Motor neuron (in vitro differentiated cells): ENCODE results near the gene DOCK4. TPM values are rescaled to one million over a fixed set of nuclear protein-coding genes. Genes with fewer than 3 reads are reported as not detected.
"Not testable (repeated sequence)": the region's sequence is repeated elsewhere in the genome, so short reads cannot be mapped to it uniquely, and the experiment has no call there.

ENCODE experiments used
- ATAC-seq, 8 experiments: fragments of 200-7000 bp; cut with Tn5 transposase; replicated peaks in 6 of 8; 2 replicates each; pipeline ENCODE4 v1.8.0; 2021; ENCODE audit warnings: mild to moderate bottlenecking in 8 of 8, moderate library complexity in 8 of 8
- H3K27ac ChIP-seq, 2 donors: fragments of 250-450 bp; sonication (Bioruptor Pico); 2 replicates each; pipeline ENCODE4 v1.9.0; 2021; ENCODE audit warnings: antibody characterized with exemption in 2 of 2, mild to moderate bottlenecking in 2 of 2, moderate library complexity in 1 of 2
- H3K4me1 ChIP-seq, 2 donors: fragments of 250-450 bp; sonication (Bioruptor Pico); replicated peaks in 1 of 2; 2 replicates each; pipeline ENCODE4 v1.6.1; 2021; ENCODE audit warnings: antibody characterized with exemption in 2 of 2, mild to moderate bottlenecking in 2 of 2, moderate library complexity in 1 of 2
- H3K4me3 ChIP-seq, 5 donors: fragments of 250-450 bp; sonication (Bioruptor Pico); 2 replicates each; pipeline ENCODE4 v1.9.0; 2021; ENCODE audit warnings: antibody characterized with exemption in 5 of 5, mild to moderate bottlenecking in 5 of 5, moderate library complexity in 4 of 5
- WGBS, 10 experiments: fragments of 450-650 bp; shearing (Covaris generic); methylation state at CpG; one replicate each; pipeline ENCODE4 v1.0.0; 2022; 5-methylcytosine and 5-hydroxymethylcytosine counted together
- in situ Hi-C, 9 experiments: fragments of 400-800 bp; cut with MboI; loops; one replicate each; pipeline ENCODE4 v1.15.0; 2021; ENCODE audit warnings: low sequenced_read_pairs in 9 of 9, low pct_unique_long_range_greater_than_20kb in 2 of 9; ENCODE audit not compliant: unreplicated experiment in 9 of 9
- total RNA-seq, 8 experiments: library from RNA; unstranded; fragments of 300-600 nt; gene quantifications; 2 replicates each; pipeline versions ENCODE4 v1.2.3 to v1.2.4, GENCODE V29; 2022

Gene DOCK4, protein sequence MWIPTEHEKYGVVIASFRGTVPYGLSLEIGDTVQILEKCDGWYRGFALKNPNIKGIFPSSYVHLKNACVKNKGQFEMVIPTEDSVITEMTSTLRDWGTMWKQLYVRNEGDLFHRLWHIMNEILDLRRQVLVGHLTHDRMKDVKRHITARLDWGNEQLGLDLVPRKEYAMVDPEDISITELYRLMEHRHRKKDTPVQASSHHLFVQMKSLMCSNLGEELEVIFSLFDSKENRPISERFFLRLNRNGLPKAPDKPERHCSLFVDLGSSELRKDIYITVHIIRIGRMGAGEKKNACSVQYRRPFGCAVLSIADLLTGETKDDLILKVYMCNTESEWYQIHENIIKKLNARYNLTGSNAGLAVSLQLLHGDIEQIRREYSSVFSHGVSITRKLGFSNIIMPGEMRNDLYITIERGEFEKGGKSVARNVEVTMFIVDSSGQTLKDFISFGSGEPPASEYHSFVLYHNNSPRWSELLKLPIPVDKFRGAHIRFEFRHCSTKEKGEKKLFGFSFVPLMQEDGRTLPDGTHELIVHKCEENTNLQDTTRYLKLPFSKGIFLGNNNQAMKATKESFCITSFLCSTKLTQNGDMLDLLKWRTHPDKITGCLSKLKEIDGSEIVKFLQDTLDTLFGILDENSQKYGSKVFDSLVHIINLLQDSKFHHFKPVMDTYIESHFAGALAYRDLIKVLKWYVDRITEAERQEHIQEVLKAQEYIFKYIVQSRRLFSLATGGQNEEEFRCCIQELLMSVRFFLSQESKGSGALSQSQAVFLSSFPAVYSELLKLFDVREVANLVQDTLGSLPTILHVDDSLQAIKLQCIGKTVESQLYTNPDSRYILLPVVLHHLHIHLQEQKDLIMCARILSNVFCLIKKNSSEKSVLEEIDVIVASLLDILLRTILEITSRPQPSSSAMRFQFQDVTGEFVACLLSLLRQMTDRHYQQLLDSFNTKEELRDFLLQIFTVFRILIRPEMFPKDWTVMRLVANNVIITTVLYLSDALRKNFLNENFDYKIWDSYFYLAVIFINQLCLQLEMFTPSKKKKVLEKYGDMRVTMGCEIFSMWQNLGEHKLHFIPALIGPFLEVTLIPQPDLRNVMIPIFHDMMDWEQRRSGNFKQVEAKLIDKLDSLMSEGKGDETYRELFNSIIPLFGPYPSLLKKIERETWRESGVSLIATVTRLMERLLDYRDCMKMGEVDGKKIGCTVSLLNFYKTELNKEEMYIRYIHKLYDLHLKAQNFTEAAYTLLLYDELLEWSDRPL (N-terminal part only)
- 10 to 100 TPM in 7 of 8 experiments, 1 to 10 TPM in 1; 8.1 to 27.3 (median 20.6) TPM for total RNA-seq

DNA sequence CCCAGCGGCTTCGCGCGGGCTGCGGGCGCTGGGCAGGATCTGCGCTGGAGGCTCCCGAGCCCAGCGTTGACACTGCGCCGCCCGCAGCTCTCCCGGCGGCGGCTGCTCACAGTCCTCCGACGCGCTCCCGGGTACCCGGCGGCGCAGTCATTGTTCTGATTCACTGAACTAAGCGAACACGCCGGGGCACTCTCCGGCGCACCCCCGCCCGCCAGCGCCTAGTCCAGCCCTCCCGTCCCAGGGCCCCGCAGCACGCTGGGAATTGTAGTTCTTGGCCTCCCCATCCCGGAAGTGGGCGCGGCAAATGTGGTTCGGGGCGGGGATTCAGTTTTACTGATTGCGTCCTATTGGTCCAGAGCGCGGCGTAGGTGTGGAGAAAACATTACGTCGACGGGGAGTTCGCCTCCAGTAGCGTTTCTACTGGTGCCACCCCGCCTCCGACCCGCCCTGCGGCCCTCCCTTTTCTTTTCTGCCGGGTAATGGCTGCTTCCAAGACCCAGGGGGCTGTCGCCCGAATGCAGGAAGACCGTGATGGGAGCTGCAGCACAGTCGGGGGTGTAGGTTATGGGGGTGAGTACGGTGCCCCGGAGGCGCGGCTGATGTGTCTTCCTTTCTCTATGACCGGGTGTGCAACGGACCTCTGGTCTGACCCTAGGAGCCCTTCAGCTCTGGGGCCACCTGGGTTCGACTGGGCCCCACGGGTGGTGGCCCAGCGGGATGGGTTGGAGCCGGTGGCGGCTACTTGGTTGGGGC lies at the start of gene DOCK4, which contains the start of gene ZNF277:
Gene DOCK4, minus strand, starts transcription at position 162 of the 753 bp plus-strand sequence. CDS start 261 bp downstream, outside the sequence.
Gene ZNF277, plus strand, starts transcription at position 458 of the 753 bp plus-strand sequence. Its CDS starts 22 bp downstream, at position 480.
- peaks cover 0 to 5% of the 10 kb centered on the region in 2 donors for H3K4me1 ChIP-seq
- H3K4me3 ChIP-seq, result peak within 1 kb of the TSS; percentile 64 to 98 (median 82)
- in situ Hi-C loops, result loop anchor here in 3 of 9 experiments (25.0 kb wide), 2 partner anchors 181 to 206 kb away; no protein-coding TSS in a partner anchor
- WGBS, 10 experiments, result 0% methylated on average over 6 to 41 of the region's 67 CpGs; no CpG with 5 or more reads in 7 of the 10 experiments
- H3K27ac ChIP-seq, result peak within 1 kb of the TSS; percentile 50 to 70
- peak; percentile 81 to 91 (median 88) for ATAC-seq

DNA sequence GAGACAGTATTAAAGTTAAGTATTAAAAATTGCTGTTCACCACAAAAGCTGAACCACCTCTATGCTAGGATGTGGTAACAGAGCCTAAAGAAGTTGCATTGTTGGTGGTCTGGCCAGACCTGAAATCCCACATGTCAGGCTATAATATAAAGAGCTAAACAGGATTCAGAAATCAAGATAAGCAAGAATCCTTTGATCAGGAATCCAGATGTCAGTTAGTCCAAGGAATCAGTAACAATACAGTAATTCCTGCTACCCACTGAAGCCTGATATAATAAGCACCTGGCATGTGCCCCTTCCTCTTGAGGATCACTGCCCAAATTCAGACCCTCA lies 49.2 kb upstream of the DOCK4 start:
- no peak for ATAC-seq
- H3K27ac ChIP-seq, result no peak overlapping the region
- H3K4me1 ChIP-seq, result peaks cover 4 to 5% of the 10 kb centered on the region in 2 donors
- in situ Hi-C loops, result no loop called here
- H3K4me3 ChIP-seq, result no peak overlapping the region

DNA sequence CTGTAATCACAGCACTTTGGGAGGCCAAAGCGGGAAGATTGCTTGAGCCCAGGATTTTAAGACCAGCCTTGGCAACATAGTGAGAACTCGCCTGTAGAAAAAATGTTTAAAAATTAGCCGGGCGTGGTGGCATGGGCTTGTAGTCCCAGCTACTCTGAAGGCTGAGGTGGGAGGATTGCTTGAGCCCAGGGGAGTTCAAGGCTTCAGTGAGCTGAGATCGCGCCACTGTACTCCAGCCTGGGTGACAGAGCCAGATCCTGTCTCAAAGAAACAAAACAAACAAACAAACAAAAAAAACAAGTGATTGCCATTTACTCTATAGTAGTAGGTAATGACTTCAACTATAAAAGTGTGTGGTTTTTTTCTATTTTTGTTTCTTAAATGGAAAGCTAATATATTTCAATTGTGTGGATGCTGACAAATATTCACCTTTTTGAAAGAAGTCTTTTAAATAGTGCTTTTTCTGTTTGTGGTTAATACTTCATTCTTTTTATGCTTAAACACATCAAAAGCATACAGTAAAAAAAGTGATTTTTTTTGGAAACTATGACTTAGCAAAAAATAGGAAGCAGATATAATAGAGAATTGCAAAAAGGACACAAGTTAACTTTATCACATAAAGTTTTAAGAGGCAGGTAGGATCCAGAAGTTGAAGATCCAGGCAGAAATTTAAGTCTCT lies 48.6 kb upstream of the DOCK4 start:
- peaks cover 8 to 9% of the 10 kb centered on the region in 2 donors for H3K4me1 ChIP-seq
- no peak overlapping the region for H3K27ac ChIP-seq
- in situ Hi-C loops, result no loop called here
- H3K4me3 ChIP-seq, result no peak overlapping the region
- ATAC-seq, result no peak
- 50 to 100% (median 95%) methylated on average over 2 to 6 of the region's 6 CpGs; no CpG with 5 or more reads in 2 of the 10 experiments for WGBS, 10 experiments

DNA sequence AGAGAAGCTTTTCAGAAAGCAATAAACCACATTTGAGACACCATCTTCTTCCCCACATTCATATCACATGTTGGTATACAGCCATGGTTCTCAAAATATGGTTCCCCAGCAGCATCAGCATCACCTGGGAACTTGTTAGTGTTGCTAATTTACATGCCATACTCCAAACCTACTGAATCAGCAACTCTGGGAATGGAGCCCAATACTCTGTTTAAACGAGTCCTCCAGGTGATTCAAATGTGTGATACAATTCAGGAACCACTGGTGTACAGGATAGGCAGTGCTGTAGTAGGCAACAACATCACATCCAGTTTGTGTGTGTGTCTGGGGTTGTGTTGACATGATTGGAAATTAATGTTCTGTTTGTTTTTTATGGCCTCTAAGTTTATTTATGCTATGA lies 48.0 kb upstream of the DOCK4 start:
- 17 to 100% (median 85%) methylated on average over 1 of the region's 1 CpG; no CpG with 5 or more reads in 6 of the 10 experiments for WGBS, 10 experiments
- in situ Hi-C loops, result no loop called here
- no peak overlapping the region for H3K4me3 ChIP-seq
- ATAC-seq, result no peak
- peaks cover 8 to 10% of the 10 kb centered on the region in 2 donors for H3K4me1 ChIP-seq
- no peak overlapping the region for H3K27ac ChIP-seq

DNA sequence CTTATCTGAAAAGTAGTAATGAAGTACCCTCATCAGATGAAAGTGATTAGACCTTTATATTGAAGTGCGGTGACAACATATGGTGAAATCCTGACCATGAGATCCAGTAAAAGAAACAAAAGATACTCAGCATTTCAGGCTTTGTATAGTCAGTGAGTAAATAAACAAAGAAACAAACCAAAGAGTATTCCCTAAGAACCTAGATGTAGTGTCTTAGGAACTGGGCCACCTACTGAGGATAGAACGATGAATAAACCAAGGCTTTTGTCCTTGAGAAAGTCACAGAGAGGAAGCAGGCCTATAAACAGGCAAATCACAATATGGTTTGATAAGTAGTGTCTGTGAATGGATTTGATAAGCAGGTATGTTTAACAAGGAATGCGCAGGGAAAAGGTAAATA lies 46.5 kb upstream of the DOCK4 start:
- no peak overlapping the region for H3K27ac ChIP-seq
- 43 to 100% (median 74%) methylated on average over 1 to 3 of the region's 3 CpGs; no CpG with 5 or more reads in 1 of the 10 experiments for WGBS, 10 experiments
- no peak for ATAC-seq
- peaks cover 8 to 10% of the 10 kb centered on the region in 2 donors for H3K4me1 ChIP-seq
- in situ Hi-C loops, result no loop called here
- H3K4me3 ChIP-seq, result no peak overlapping the region

DNA sequence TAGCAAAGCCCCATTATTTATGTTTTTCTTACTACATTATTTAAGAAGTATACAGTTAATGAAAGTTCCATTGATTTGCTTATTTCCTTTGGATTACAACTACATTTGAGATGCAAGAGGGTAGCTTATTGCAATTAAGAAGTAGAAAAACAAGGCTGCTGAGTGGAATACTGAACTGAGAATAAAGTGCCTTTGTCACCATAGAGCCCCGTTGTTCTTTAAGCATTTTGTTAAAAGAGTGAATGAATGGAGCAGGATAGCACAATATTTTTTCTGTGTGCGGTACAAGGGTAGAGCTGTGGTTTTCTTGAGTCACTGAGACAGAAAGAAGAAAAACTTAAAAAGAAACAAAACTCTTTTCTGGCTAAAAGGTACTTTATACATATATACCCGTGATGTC lies 45.9 kb upstream of the DOCK4 start:
- peak in 1 of 8 experiments; percentile 35 for ATAC-seq
- no peak overlapping the region for H3K4me3 ChIP-seq
- H3K27ac ChIP-seq, result no peak overlapping the region
- in situ Hi-C loops, result no loop called here
- 20 to 100% (median 81%) methylated on average over 1 to 3 of the region's 3 CpGs for WGBS, 10 experiments
- H3K4me1 ChIP-seq, result peaks cover 8 to 10% of the 10 kb centered on the region in 2 donors

DNA sequence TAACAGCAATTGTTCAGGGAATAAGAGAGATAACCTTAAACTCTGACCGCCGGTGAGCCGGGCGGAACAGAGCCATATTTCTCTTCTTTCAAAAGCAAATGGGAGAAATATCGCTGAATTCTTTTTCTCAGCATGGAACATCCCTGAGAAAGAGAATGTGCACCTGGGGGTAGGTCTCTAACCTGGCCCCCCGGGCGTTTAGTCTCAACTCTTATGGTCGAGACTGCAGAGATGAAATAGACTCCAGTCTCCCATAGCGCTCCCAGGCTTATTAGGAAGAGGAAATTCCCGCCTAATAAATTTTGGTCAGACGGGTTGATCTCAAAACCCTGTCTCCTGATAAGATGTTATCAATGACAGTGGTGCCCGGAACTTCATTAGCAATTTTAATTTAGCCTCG lies 43.8 kb upstream of the DOCK4 start:
- H3K4me1 ChIP-seq, ATAC-seq, H3K27ac ChIP-seq, H3K4me3 ChIP-seq, in situ Hi-C loops: not testable (repeated sequence)
- 19 to 49% (median 22%) methylated on average over 1 to 3 of the region's 13 CpGs; no CpG with 5 or more reads in 4 of the 10 experiments for WGBS, 10 experiments

DNA sequence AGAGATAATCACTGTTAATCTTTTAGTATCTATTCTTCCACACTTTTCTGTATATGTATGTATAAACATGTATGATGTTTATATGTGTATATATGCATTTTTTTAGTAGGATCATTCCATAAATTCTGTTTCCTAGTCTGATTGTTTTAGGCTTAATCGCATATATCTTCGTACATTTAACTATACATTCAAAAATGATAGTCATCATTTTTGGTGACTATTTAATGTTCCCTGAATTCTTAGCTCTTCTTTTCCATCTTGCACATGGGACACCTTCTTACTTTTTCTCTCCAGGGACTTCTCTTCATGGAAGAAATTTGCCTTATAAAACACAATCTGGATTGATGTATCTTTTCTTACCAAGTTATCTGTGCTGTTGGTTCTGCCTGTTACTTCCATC lies 42.4 kb upstream of the DOCK4 start:
- Histone ChIP-seq H3K27ac (no peak overlapping the region), H3K4me3 (no peak overlapping the region), H3K4me1 (peaks cover 5 to 10% of the 10 kb centered on the region in 2 donors)
- ATAC-seq, result no peak
- WGBS, 10 experiments, result 85 to 100% (median 92%) methylated on average over 1 to 2 of the region's 2 CpGs; no CpG with 5 or more reads in 3 of the 10 experiments
- in situ Hi-C loops, result no loop called here

DNA sequence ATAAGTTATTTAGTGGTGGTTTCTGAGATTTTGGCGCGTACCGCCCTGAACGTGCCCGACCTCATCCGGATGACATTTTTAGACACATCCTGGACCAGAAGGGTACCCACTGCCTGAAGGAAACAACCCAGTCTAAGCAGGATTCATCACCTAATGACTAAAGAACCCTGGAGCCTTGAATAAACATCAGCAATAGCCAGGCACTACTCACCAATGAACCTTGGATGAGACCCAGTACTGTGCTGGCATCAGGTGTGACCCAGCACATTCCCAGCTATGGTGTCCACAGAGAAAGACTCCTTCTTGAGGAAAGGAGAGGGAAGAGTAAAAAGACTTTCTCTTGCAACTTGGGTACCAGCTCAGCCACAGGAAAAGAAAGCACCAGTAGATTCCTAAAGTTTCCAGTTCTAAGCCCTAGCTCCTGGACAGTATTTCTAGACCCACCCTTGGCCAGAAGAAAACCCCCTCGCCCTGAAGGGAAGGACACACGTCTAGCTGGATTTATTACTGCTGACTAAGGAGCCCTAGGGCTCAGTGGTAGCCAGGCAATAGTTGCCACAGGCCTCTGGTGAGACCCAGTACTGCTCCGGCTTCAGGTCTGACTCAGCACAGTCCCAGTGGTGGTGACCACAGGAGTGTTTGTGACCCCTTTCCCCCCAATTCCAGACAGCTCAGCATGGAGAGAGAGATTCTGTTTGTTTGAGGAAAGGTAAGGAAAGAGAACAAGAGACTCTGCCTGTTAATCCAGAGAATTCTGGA lies 32.8 kb upstream of the DOCK4 start:
- peak in 2 of 8 experiments; percentile 56 to 64 for ATAC-seq
- no peak overlapping the region for H3K27ac ChIP-seq
- H3K4me1 ChIP-seq, result no peaks in the 10 kb centered on the region
- 91 to 100% (median 97%) methylated on average over 2 to 6 of the region's 9 CpGs; no CpG with 5 or more reads in 4 of the 10 experiments for WGBS, 10 experiments
- no peak overlapping the region for H3K4me3 ChIP-seq
- in situ Hi-C loops, result no loop called here

DNA sequence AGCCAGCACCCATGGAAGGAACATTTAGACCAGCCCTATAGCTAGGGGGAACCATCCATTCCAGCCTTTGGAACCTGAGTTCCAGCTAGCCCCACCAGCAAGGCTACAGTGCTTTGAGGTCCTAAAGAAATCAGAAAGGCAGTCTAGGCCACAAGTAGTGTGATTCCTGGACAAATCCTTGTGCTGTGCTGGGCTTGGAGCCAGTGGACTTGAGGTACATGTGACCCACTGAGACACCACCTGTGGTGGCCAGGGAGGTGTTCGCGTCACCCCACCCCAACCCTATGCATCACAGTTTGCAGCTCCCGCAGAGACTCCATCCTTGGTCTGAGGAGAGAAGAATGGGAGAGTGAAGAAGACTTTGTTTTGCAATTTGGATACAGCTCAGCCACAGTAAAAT lies 32.1 kb upstream of the DOCK4 start:
- WGBS, 10 experiments, result 81 to 100% (median 100%) methylated on average over 3 of the region's 3 CpGs; no CpG with 5 or more reads in 7 of the 10 experiments
- in situ Hi-C loops, result no loop called here

DNA sequence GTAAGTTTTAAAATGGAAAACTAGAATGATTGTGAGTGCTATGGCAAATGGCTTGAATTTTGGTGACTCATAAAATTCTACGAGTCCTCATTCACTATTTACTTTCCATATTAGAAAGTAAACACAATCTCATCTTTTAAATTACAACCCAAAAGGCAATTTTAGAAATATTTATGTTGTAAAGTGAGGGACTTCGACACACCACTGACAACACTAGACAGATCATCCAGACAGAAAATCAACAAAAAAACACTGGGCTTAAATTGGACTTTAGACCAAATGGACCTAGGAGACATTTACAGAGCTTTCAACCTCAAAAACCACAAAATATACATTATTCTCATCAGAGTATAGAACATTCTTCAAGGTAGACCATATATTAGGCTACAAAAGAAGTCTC lies 30.4 kb upstream of the DOCK4 start:
- ATAC-seq, result no peak
- WGBS, 10 experiments, result 73 to 100% (median 89%) methylated on average over 1 to 2 of the region's 2 CpGs; no CpG with 5 or more reads in 2 of the 10 experiments
- H3K4me1 ChIP-seq, result no peaks in the 10 kb centered on the region
- in situ Hi-C loops, result no loop called here
- no peak overlapping the region for H3K4me3 ChIP-seq
- no peak overlapping the region for H3K27ac ChIP-seq

More for the DNA sequence above, 32.1 kb upstream of the DOCK4 start:
- H3K27ac ChIP-seq, result no peak overlapping the region
- no peak for ATAC-seq
- no peak overlapping the region for H3K4me3 ChIP-seq
- no peaks in the 10 kb centered on the region for H3K4me1 ChIP-seq
